ENCODE data around the gene TBCEL. TPM values are rescaled to one million over a fixed set of nuclear protein-coding genes. Genes with fewer than 3 reads are reported as not detected.

TBCEL gene
- total RNA-seq, 4 donors from 2014 or later = 12.1 to 87.5 (median 35.6) TPM

GRCh38 chr11:121068787-121069186 lies 44.9 kb downstream of the TBCEL start:
- Histone ChIP-seq H3K9me3 (no peaks in the 10 kb centered on the region), H3K4me1 (no peaks in the 10 kb centered on the region), H3K27ac (no peak overlapping the region), H3K4me3 (no peak overlapping the region), H3K36me3 (no peaks in the 10 kb centered on the region), H3K27me3 (no peaks in the 10 kb centered on the region)
- no peak for DNase-seq
- intact Hi-C loops (cut with DNase I; ENCODE audit: low total_unique reads) = no loop called here
- no peak for TF ChIP-seq CTCF (IDR thresholded peaks at IDR 0.05)
- no peak for TF ChIP-seq POLR2A (IDR thresholded peaks at IDR 0.05)

- Histone ChIP-seq H3K4me1 (no peaks in the 10 kb centered on the region), H3K27me3 (no peaks in the 10 kb centered on the region), H3K9me3 (no peaks in the 10 kb centered on the region), H3K4me3 (no peak overlapping the region), H3K36me3 (no peaks in the 10 kb centered on the region), H3K27ac (no peak overlapping the region)
- TF ChIP-seq CTCF (IDR thresholded peaks at IDR 0.05) (no peak), POLR2A (IDR thresholded peaks at IDR 0.05) (no peak)
- DNase-seq = no peak
- intact Hi-C loops (cut with DNase I; ENCODE audit: low total_unique reads) = no loop called here
Observed at GRCh38 chr11:121070951-121071845, 47.3 kb downstream of the TBCEL start.

- DNase-seq = no peak
- H3K27me3 ChIP-seq = no peaks in the 10 kb centered on the region
- H3K36me3 ChIP-seq = no peaks in the 10 kb centered on the region
- intact Hi-C loops (cut with DNase I; ENCODE audit: low total_unique reads) = no loop called here
- no peaks in the 10 kb centered on the region for H3K4me1 ChIP-seq
- H3K9me3 ChIP-seq = no peaks in the 10 kb centered on the region
- no peak overlapping the region for H3K4me3 ChIP-seq
- no peak overlapping the region for H3K27ac ChIP-seq
- no peak for TF ChIP-seq POLR2A (IDR thresholded peaks at IDR 0.05)
- no peak for TF ChIP-seq CTCF (IDR thresholded peaks at IDR 0.05)
Observed at GRCh38 chr11:121071846-121072450, 48.0 kb downstream of the TBCEL start.

GRCh38 chr11:121081321-121081720 lies 57.4 kb downstream of the TBCEL start:
- no peak overlapping the region for H3K27ac ChIP-seq
- no peaks in the 10 kb centered on the region for H3K27me3 ChIP-seq
- no peaks in the 10 kb centered on the region for H3K9me3 ChIP-seq
- DNase-seq = no peak
- H3K36me3 ChIP-seq = no peaks in the 10 kb centered on the region
- H3K4me3 ChIP-seq = no peak overlapping the region
- no peak for TF ChIP-seq CTCF (IDR thresholded peaks at IDR 0.05)
- no peak for TF ChIP-seq POLR2A (IDR thresholded peaks at IDR 0.05)
- intact Hi-C loops (cut with DNase I; ENCODE audit: low total_unique reads) = no loop called here
- H3K4me1 ChIP-seq = no peaks in the 10 kb centered on the region

- no peak overlapping the region for H3K27ac ChIP-seq
- H3K4me3 ChIP-seq = no peak overlapping the region
- H3K4me1 ChIP-seq = no peaks in the 10 kb centered on the region
- no peaks in the 10 kb centered on the region for H3K9me3 ChIP-seq
- H3K36me3 ChIP-seq = no peaks in the 10 kb centered on the region
- no peak for DNase-seq
- intact Hi-C loops (cut with DNase I; ENCODE audit: low total_unique reads) = no loop called here
- TF ChIP-seq POLR2A (IDR thresholded peaks at IDR 0.05) = no peak
- no peak for TF ChIP-seq CTCF (IDR thresholded peaks at IDR 0.05)
- no peaks in the 10 kb centered on the region for H3K27me3 ChIP-seq
Observed at GRCh38 chr11:121082219-121082618, 58.3 kb downstream of the TBCEL start.
